ENCODE measurements around the gene TLN1. TPM values are rescaled to one million over a fixed set of nuclear protein-coding genes. Genes with fewer than 3 reads are reported as not detected.

TLN1 gene
- total RNA-seq, 4 donors from 2014 or later = 142 to 245 (median 184) TPM

- no peak overlapping the region for H3K27ac ChIP-seq
- no peak overlapping the region for H3K4me3 ChIP-seq (replicated peaks in 1 of 3)
- 85 to 90% methylated on average over 2 of the region's 2 CpGs for WGBS, 2 donors
- TF ChIP-seq, protein P1, sequence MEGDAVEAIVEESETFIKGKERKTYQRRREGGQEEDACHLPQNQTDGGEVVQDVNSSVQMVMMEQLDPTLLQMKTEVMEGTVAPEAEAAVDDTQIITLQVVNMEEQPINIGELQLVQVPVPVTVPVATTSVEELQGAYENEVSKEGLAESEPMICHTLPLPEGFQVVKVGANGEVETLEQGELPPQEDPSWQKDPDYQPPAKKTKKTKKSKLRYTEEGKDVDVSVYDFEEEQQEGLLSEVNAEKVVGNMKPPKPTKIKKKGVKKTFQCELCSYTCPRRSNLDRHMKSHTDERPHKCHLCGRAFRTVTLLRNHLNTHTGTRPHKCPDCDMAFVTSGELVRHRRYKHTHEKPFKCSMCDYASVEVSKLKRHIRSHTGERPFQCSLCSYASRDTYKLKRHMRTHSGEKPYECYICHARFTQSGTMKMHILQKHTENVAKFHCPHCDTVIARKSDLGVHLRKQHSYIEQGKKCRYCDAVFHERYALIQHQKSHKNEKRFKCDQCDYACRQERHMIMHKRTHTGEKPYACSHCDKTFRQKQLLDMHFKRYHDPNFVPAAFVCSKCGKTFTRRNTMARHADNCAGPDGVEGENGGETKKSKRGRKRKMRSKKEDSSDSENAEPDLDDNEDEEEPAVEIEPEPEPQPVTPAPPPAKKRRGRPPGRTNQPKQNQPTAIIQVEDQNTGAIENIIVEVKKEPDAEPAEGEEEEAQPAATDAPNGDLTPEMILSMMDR (IDR thresholded peaks at IDR 0.05) = no peak
- TF ChIP-seq POLR2A (IDR thresholded peaks at IDR 0.05) = no peak
- intact Hi-C loops (cut with DNase I) = loop anchor here (5.0 kb wide), 1 partner anchor 74 kb away; no protein-coding TSS in a partner anchor
- H3K36me3 ChIP-seq = no peaks in the 10 kb centered on the region
- H3K9me3 ChIP-seq = no peaks in the 10 kb centered on the region
- no peaks in the 10 kb centered on the region for H3K4me1 ChIP-seq
- H3K27me3 ChIP-seq = no peaks in the 10 kb centered on the region
- no peak for DNase-seq
These were observed 78.4 kb downstream of the TLN1 start for GRCh38 chr9:35653611-35654010.

DNA sequence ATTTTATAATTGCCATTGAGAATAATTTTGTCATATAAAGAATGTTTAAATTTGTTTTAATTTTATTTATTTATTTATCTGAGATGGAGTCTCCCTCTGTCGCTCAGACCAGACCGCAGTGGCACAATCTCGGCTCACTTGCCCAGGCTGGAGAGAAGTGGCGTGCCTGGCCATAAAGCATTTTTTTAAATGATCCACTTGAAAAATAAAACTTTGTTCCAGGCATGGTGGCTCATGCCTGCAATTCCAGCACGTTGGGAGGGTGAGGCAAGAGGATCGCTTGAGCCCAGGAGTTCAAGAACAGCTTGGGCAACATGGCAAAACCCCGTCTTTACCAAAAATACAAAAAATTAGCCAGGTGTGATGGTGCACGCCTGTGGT lies 79.2 kb downstream of the TLN1 start:
- 93% methylated on average over 8 of the region's 8 CpGs for WGBS, 2 donors
- no peaks in the 10 kb centered on the region for H3K36me3 ChIP-seq
- DNase-seq = no peak
- intact Hi-C loops (cut with DNase I) = loop anchor here (5.0 kb wide), 1 partner anchor 74 kb away; no protein-coding TSS in a partner anchor
- H3K9me3 ChIP-seq = no peaks in the 10 kb centered on the region
- H3K4me3 ChIP-seq (replicated peaks in 1 of 3) = no peak overlapping the region
- TF ChIP-seq POLR2A (IDR thresholded peaks at IDR 0.05) = no peak
- TF ChIP-seq, protein P1 (IDR thresholded peaks at IDR 0.05) = no peak
- H3K4me1 ChIP-seq = no peaks in the 10 kb centered on the region
- H3K27me3 ChIP-seq = no peaks in the 10 kb centered on the region
- no peak overlapping the region for H3K27ac ChIP-seq

GRCh38 chr9:35651956-35652828 lies 79.8 kb downstream of the TLN1 start:
- intact Hi-C loops (cut with DNase I) = loop anchor here (5.0 kb wide), 1 partner anchor 75 kb away; no protein-coding TSS in a partner anchor
- Histone ChIP-seq H3K27ac (no peak overlapping the region), H3K4me1 (peaks cover 2 to 3% of the 10 kb centered on the region in 2 donors), H3K9me3 (no peaks in the 10 kb centered on the region), H3K27me3 (no peaks in the 10 kb centered on the region), H3K36me3 (no peaks in the 10 kb centered on the region), H3K4me3 (replicated peaks in 1 of 3) (no peak overlapping the region)
- 84% methylated on average over 7 of the region's 7 CpGs for WGBS, 2 donors
- TF ChIP-seq, protein P1 (IDR thresholded peaks at IDR 0.05) = no peak
- no peak for TF ChIP-seq POLR2A (IDR thresholded peaks at IDR 0.05)
- no peak for DNase-seq

DNA sequence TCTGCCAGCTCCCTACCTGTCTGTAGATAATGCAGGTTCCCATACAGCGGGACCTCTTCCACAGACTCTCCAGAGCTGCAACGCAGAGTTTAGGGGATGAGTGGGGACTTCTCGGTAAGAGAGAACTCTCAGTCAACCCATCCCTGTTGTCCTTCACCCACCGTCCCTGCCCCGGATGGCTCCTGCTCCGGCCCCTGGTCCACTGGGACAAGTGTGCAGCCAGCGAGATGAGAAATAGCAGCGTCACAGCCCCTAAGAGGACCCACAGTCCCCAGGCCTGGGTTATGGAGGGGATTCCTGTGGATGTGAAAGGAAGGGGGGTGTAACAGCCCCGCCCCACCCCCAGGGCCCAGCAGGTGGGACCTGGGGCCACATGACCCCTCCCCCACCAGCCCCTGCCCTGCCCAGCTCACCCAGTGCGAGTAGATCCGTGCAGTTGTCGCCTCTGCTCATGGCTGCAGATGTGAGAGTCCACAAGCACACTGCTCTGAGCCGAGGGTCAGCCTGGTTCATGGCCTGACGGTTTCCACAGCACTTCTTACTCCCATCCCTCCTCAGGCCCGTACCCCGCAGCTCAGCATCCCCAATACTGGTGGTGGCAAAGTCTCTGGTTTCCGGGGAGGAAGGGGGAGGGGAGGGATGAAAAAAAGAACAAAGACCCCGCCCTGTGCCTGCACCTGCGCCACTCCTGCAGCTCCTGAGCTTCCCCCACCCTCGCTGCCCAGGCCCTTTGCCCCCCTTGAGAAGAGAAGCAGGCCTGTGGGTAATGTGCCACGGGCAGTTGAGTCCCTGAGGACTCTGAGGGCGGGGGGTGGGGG lies 81.4 kb downstream of the TLN1 start, which contains the start of gene SIT1:
Gene SIT1 (minus strand): TSS at position 591 of the 818 bp plus-strand sequence. CDS start 78 bp downstream, at position 513.
- peak within 1 kb of the TSS in 1 of 3 donors; percentile 18 for H3K27ac ChIP-seq
- H3K36me3 ChIP-seq = no peaks in the 10 kb centered on the region
- H3K27me3 ChIP-seq = no peaks in the 10 kb centered on the region
- intact Hi-C loops (cut with DNase I) = loop anchor here (5.0 kb wide), 1 partner anchor 77 kb away; no protein-coding TSS in a partner anchor
- WGBS, 2 donors = 53 to 54% methylated on average over 14 to 16 of the region's 22 CpGs
- H3K9me3 ChIP-seq = no peaks in the 10 kb centered on the region
- no peak for TF ChIP-seq POLR2A (IDR thresholded peaks at IDR 0.05)
- H3K4me1 ChIP-seq = peaks cover 5 to 9% of the 10 kb centered on the region in 2 donors
- H3K4me3 ChIP-seq (replicated peaks in 1 of 3) = no peak within 1 kb of the TSS
- DNase-seq = no peak

All from thyroid gland (tissue), 4 donors.